T-helper 1 cell treated with Interleukin-12 subunit alpha and Interleukin-12 subunit beta and Interleukin-4 antibody, amounts not matched to agents 30 μg/mL and 1 μg/mL, for 36 hours (primary cell): ENCODE measurements around the gene B3GNT8.
"Not testable (repeated sequence)": the region's sequence is repeated elsewhere in the genome, so short reads cannot be mapped to it uniquely, and the experiment has no call there.

Experiments
- H3K27ac Mint-ChIP-seq: one replicate; pipeline ENCODE4 v1.8.0; 2021; ENCODE audit warnings: mild to moderate bottlenecking, mixed read lengths
- H3K27me3 Mint-ChIP-seq: one replicate; pipeline ENCODE4 v1.8.0; 2021; ENCODE audit warnings: low read depth, mixed read lengths
- H3K36me3 Mint-ChIP-seq: one replicate; pipeline ENCODE4 v1.8.0; 2021; ENCODE audit warnings: low read depth, mixed read lengths
- H3K4me1 Mint-ChIP-seq: one replicate; pipeline ENCODE4 v1.8.0; 2021; ENCODE audit warnings: low read depth, mixed read lengths
- H3K4me3 Mint-ChIP-seq: one replicate; pipeline ENCODE4 v1.8.0; 2021; ENCODE audit warnings: mild to moderate bottlenecking, moderate library complexity, mixed read lengths
- H3K9me3 Mint-ChIP-seq: one replicate; pipeline ENCODE4 v1.8.0; 2021; ENCODE audit warnings: mixed read lengths

B3GNT8 gene

DNA sequence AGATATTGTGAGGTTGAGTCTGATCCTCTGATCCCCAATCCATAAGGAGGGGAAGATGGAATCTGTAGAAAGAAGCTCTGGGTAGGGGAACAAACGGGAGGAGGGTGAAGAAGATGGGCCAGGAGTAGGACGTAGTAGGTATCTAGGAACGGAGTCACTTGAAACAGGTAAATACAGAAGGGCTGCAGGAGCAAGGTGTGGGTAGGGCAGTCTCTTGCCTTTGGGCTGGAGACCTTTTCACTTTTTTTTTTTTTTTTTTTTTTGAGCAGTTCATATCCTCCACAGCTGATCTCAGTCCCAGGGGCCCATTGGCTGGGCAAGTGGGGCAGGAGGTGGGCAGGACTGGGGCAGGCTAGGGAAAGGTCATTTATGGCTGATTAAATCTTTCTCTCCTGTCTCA, 28.1 kb downstream of the B3GNT8 start:
- Mint-ChIP-seq H3K27me3 (no peaks in the 10 kb centered on the region), H3K27ac (peak overlapping the region; percentile 18), H3K4me3 (peak overlapping the region; percentile 97), H3K9me3 (no peaks in the 10 kb centered on the region), H3K36me3 (peaks cover 4% of the 10 kb centered on the region), H3K4me1 (peaks cover 29% of the 10 kb centered on the region)

DNA sequence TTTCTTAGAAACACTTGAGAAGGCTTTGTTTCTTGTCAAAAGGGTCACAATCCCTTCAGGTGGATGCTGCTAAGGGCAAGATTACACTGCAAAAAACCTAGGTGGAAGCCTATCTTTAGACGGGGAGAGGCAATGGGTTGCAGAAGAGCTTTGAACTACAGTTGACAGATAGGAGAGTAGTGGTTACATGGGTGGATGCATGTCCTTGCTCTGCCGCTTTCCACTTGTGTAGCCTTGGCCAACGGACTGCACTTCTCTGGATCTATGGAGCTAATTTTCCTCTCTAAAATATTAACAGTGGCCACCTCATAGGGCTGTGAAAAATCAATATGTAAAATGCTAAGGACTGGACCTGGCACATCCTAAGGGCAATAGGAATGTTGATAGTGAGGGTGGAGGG, 28.6 kb downstream of the B3GNT8 start:
- Mint-ChIP-seq H3K4me1 (peaks cover 29% of the 10 kb centered on the region), H3K27me3 (no peaks in the 10 kb centered on the region), H3K36me3 (peaks cover 4% of the 10 kb centered on the region), H3K27ac (peak overlapping the region; percentile 100), H3K4me3 (peak overlapping the region; percentile 97), H3K9me3 (no peaks in the 10 kb centered on the region)

DNA sequence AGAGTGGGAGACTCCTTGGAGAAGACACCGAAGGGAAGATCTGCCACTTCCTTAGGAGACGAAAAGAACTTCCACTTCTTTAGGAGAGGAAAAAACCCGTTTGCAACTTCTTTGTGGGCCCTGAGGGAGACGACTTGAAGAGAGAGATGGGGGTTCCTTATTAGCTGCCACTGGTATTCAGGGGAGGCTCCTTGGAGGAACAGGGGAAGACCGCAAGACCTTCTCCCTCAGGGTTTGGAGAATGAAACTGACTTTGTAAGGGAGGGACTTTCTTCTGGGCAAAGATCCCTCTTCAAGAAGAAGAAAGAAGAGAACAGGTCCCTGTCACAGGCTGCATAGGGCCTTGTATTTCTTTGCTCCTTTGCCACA, 29.1 kb downstream of the B3GNT8 start:
- peak overlapping the region; percentile 100 for H3K27ac Mint-ChIP-seq
- H3K36me3 Mint-ChIP-seq, result peaks cover 4% of the 10 kb centered on the region
- H3K4me1 Mint-ChIP-seq, result peaks cover 29% of the 10 kb centered on the region
- H3K4me3 Mint-ChIP-seq, result peak overlapping the region; percentile 97
- H3K27me3 Mint-ChIP-seq, result no peaks in the 10 kb centered on the region
- no peaks in the 10 kb centered on the region for H3K9me3 Mint-ChIP-seq

DNA sequence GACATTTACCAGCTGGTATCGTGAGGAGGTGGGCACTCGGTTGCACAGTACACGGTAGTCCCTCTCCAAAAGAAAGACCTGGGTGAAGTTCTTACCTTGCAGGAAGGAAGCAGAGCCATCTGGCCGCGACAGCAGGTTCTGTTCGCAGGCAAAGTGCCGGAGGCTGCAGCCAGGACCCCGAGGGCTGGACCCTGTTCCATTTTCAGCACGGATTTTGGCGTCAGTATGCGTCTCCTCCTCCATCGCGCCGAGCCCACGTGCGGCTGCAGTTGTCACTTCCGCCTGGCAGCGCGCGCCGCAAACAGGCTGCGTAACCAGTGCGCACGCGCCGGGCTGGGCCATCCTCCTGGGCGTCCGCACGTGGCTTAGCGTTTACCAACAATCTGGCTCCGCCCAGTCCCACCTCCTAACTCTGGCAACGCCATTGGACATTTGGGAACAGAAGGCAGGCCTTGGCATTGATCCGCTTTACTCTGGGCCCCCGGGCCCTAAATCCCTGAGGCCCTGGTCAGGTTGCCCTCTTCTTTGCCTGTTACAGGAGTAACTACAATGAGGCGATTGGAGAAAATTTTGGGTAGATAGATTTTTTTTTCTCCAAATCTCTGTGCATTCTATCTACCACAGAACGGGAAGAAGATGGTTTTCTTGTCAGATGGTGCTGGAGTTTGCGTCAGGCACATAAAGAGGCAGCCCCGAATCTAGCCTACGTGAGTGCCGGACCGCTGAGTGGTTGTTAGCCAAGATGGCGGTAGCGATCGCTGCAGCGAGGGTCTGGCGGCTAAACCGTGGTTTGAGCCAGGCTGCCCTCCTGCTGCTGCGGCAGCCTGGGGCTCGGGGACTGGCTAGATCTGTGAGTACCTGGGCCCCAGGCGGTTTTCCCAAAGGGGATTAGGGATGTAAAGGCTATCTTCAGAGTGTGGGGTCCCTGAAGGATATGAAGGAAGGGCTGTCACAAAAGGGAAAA, 29.8 kb downstream of the B3GNT8 start, which contains the start of the genes BCKDHA and EXOSC5:
TSS of gene BCKDHA (plus strand) at position 733 of the 964 bp plus-strand sequence. CDS start at position 743, 10 bp downstream.
TSS of gene EXOSC5 (minus strand) at position 274 of the 964 bp plus-strand sequence. CDS start at position 243, 31 bp downstream.
- Mint-ChIP-seq H3K4me1 (peaks cover 29% of the 10 kb centered on the region), H3K27ac (peak within 1 kb of the TSS; percentile 100), H3K27me3 (no peaks in the 10 kb centered on the region), H3K4me3 (peak within 1 kb of the TSS; percentile 97), H3K9me3 (no peaks in the 10 kb centered on the region), H3K36me3 (peaks cover 4% of the 10 kb centered on the region)

DNA sequence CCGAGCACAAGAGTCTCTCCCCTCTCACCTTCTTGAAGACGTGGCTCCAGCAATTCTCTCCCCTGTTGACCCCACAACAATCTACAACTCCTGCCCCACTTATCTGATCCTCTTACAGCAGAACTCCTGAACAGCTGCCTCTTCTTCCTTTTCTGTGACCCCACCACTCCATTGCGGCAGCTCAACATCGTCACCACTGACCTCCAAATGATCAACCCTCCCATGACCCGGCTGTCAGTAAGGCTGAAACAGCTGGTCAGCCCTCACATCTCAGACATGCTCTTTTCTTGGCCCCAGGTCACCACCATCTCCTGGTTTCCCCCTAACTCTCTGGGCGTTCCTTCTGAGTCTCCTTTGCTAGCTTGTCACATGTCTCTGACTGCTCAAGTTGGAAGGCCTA, 31.8 kb downstream of the B3GNT8 start:
- Mint-ChIP-seq H3K27ac (peak overlapping the region; percentile 67), H3K4me3 (peak overlapping the region; percentile 74), H3K9me3 (no peaks in the 10 kb centered on the region), H3K36me3 (peaks cover 9% of the 10 kb centered on the region), H3K27me3 (no peaks in the 10 kb centered on the region), H3K4me1 (peaks cover 29% of the 10 kb centered on the region)

DNA sequence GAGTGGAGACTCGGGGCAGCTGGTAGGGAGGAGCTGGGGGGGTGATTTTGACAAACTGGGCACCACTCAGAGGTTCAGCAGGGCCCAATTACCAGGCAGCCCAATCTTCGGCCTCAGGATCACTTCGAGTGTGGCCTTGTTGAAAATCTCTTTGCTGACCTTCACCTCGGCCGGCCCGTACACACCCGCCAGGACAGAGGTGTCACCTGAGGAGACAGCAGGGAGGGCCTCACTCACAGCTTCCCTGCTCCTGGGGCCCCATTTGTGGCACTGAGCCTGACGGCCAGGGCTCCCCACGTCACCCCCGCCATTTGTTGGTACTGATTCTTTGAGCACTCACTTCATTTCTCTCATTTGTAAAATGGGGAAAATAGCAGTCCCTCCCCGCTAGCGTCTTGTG, 34.4 kb downstream of the B3GNT8 start:
- Mint-ChIP-seq H3K27me3 (no peaks in the 10 kb centered on the region), H3K4me3 (no peak overlapping the region), H3K9me3 (no peaks in the 10 kb centered on the region), H3K36me3 (peaks cover 9% of the 10 kb centered on the region), H3K27ac (no peak overlapping the region), H3K4me1 (peaks cover 13% of the 10 kb centered on the region)

DNA sequence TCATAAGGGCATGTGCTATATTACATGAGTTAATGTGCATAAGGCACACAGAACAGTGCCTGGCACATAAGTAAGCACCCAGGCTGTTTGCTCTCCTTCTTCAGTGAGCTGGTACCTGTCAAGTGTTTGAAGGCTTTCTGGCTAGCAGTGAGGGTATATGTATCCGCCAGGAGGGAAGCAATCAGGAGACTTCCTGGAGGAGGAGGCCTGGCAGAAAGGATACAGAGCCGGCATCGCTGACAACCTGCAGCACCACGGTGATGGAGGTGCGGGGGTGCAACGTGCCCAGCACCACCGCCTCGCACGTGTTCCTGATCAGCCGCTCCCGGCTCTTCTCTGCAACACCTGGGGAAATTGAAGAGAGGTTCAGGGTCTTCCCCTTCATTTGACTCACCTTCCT, 35.6 kb downstream of the B3GNT8 start:
- Mint-ChIP-seq H3K27me3 (no peaks in the 10 kb centered on the region), H3K27ac (no peak overlapping the region), H3K9me3 (no peaks in the 10 kb centered on the region), H3K4me3 (no peak overlapping the region), H3K36me3 (peaks cover 8% of the 10 kb centered on the region), H3K4me1 (peaks cover 13% of the 10 kb centered on the region)

DNA sequence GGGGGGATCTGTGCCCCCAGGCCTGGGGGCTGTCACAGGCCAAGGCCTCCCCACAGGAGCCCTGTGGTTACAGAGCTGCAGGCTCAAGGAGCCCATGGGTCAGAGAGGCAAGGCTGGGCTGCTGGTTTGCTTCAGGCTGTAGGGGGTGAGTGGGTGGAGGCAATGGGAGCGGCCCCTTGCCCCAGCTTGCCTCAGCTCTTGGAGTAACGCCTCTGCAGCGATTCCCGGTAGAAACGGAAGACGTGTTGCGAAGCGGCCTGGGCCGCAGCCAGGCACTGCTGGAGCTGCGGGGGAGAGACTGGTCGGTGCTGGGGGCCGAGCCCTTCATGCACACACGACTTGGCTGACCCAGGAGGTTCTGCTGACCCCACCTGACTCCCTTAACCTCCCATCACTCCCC, 40.7 kb downstream of the B3GNT8 start:
- H3K27ac Mint-ChIP-seq, result no peak overlapping the region
- no peaks in the 10 kb centered on the region for H3K27me3 Mint-ChIP-seq
- H3K9me3 Mint-ChIP-seq, result no peaks in the 10 kb centered on the region
- H3K4me1 Mint-ChIP-seq, result no peaks in the 10 kb centered on the region
- H3K4me3 Mint-ChIP-seq, result no peak overlapping the region
- H3K36me3 Mint-ChIP-seq, result peaks cover 2% of the 10 kb centered on the region

DNA sequence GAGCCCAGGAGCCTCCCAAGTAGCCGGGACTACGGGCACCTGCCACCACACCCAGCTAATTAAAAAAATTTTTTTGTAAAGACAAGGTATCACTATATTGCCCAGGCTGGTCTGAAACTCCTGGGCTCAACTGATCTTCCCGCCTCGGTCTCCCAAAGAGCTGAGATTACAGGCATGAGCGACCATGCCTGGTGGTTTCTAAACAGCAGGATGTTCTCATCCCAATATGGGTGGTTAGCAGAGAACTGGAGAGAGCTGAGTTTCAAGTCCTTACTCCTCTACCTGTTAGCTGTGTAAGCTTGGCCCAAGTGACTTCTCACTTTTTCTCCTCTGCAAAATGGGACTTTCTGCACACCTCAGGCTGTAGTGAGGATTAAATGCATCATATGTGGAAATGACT, 42.8 kb downstream of the B3GNT8 start:
- Mint-ChIP-seq H3K36me3 (no peaks in the 10 kb centered on the region), H3K27me3 (no peaks in the 10 kb centered on the region), H3K4me1 (no peaks in the 10 kb centered on the region), H3K9me3 (no peaks in the 10 kb centered on the region), H3K4me3 (no peak overlapping the region), H3K27ac (no peak overlapping the region)

DNA sequence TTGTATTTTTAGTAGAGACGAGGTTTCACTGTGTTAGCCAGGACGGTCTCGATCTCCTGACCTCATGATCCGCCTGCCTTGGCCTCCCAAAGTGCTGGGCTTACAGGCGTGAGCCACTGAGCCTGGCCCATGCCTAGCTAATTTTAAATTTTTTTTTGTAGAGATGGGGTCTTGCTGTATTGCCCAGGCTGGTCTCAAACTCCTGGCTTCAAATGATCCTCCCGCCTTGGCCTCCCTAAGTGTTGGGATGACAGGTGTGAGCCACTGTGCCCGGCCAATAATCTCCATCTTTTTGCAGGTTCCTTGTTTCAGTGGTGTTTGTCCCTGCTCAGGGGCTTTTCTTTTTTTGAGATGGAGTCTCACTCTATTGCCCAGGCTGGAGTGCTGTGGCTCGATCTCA, 45.6 kb downstream of the B3GNT8 start:
- not testable (repeated sequence) for H3K27ac Mint-ChIP-seq, H3K36me3 Mint-ChIP-seq, H3K4me1 Mint-ChIP-seq, H3K27me3 Mint-ChIP-seq, H3K4me3 Mint-ChIP-seq, H3K9me3 Mint-ChIP-seq

DNA sequence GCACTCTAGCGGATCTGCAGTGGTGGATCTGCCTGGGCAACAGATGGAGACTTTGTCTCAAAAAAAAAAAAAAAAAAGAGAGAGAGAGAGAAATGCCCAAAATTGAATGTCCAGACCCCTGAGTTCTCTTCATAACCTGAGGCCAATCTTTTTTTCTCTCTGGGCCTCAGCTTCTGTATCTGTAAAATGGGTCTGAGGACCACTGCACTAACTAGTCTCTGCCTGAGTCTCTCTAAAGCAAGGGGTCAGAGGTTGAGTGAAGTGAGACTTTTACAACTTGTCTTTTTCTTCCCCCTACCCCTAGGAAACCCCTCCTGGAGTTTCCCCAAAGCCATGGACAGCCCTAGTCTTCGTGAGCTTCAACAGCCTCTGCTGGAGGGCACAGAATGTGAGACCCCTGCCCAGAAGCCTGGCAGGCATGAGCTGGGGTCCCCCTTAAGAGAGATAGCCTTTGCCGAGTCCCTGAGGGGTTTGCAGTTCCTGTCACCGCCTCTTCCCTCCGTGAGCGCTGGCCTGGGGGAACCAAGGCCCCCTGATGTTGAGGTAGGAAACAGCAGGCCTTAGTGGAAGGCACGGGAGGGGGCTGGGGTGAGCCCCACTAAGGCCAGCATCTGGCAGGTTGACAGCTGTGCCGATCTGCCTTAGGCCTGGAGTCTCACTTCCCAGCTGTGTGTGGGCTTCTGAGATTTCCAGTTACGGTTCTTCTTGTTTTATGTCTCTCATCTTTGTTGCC, 49.0 kb downstream of the B3GNT8 start:
- Mint-ChIP-seq H3K27me3 (no peaks in the 10 kb centered on the region), H3K4me1 (peaks cover 10% of the 10 kb centered on the region), H3K4me3 (no peak overlapping the region), H3K36me3 (no peaks in the 10 kb centered on the region), H3K27ac (no peak overlapping the region), H3K9me3 (no peaks in the 10 kb centered on the region)

DNA sequence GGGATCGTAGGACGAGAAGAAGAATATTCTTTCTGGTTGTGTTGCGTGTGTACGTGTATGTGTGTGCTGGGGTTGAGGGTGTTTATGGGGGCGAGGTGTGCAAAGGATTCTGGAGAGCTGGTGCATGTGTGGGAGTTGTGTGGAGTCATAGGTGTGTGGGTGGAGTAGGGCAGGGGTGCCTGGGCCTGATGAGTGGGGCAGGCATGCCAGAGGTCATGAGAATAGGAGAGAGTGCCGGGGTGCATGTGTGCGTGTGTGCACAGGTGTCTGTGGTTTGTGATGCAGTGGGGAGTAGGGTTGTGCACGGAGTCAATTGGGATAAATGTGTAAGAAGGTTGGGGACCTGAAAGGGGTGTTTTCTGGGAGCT, 50.2 kb downstream of the B3GNT8 start:
- H3K9me3 Mint-ChIP-seq, result no peaks in the 10 kb centered on the region
- peak overlapping the region; percentile 67 for H3K27ac Mint-ChIP-seq
- peak overlapping the region; percentile 78 for H3K4me3 Mint-ChIP-seq
- no peaks in the 10 kb centered on the region for H3K27me3 Mint-ChIP-seq
- no peaks in the 10 kb centered on the region for H3K36me3 Mint-ChIP-seq
- H3K4me1 Mint-ChIP-seq, result peaks cover 10% of the 10 kb centered on the region

DNA sequence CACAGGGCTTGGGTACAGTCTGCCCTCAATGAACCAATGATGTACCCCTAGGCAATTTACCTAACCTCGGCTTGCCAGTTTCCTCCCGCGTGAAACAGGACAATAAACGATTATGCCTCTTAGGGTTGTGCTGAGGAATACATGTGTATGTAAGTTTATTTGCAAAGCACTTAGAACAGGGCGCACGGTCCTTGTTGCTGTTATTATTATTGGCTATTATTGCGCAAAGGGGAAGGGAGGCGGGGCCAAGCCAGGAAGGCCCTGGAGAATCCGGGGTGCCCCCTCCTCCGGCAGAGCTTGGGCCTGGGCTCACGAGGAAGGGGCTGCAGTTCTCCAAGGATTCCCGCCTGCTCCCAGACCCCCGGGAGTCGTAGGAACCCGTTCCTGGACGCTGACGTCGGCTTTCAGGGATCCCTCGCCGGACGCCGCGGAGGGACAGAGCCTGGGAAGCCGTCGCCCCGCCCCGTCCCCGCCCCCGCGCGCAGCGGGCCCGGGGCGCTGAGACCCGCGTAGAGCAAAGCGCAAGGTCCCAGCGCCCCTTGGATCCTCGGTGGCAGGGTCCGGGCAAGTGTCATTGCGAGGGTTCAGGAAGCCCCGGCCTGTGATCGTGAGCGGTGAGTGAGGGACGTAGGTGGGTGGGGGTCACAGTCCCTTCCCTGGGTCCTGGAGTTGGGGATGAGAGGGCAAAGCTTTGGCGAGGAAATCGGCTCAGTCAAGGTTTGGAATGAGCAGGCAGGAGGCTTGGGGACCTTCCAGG, 50.8 kb downstream of the B3GNT8 start, which contains the start of gene TMEM91:
TSS of gene TMEM91 (plus strand) at position 293 of the 757 bp plus-strand sequence. CDS start 1,777 bp downstream, outside the sequence.
- H3K4me1 Mint-ChIP-seq, result peaks cover 10% of the 10 kb centered on the region
- peak within 1 kb of the TSS; percentile 78 for H3K4me3 Mint-ChIP-seq
- H3K27ac Mint-ChIP-seq, result peak within 1 kb of the TSS; percentile 67
- H3K9me3 Mint-ChIP-seq, result no peaks in the 10 kb centered on the region
- no peaks in the 10 kb centered on the region for H3K27me3 Mint-ChIP-seq
- peaks cover 1% of the 10 kb centered on the region for H3K36me3 Mint-ChIP-seq
